Hepatocyte (in vitro differentiated cells): Measurements from ENCODE around the gene EVL.

Source experiments
- CTCF ChIP-seq: fragments of 200-600 bp; sonication (generic); IDR thresholded peaks from 2 replicates; pipeline ENCODE4 v1.5.1; 2016; ENCODE audit warnings: antibody characterized with exemption, mild to moderate bottlenecking; ENCODE audit not compliant: poor library complexity
- EZH2phosphoT487 ChIP-seq: fragments of 200-600 bp; sonication (generic); IDR thresholded peaks from one replicate; pipeline ENCODE4 v1.6.1; 2018; ENCODE audit warnings: antibody characterized with exemption, mild to moderate bottlenecking, low read depth, moderate library complexity; ENCODE audit not compliant: unreplicated experiment, severe bottlenecking

DNA sequence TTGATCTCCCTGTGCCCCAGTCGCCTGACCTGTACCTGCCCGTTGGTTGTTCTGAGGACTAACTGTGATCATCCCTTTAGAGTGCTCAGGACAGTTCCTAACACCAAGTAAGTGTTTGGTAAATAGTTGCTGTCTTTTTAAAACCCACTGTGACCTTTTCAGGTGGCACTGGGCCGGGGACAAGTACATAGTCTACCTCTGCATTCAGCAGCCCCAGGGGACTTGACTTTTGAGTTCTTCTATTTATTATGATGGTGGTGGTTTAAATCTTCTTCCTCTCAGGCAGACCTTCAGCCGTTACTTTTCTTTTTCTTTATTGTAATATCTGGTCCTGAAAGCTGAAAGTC, 38.8 kb downstream of the EVL start:
- TF ChIP-seq CTCF = no peak
- no peak for TF ChIP-seq EZH2phosphoT487
